Suppressor macrophage treated with lipopolysaccharide for 1 hour (primary cell): ENCODE results near the gene PGLYRP1.

Source experiments
- DNase-seq, 3 donors: peaks; one replicate each; pipeline ENCODE4 v3.0.0-alpha.2; 2020 to 2022

Gene PGLYRP1

GRCh38 chr19:46022431-46023310 is at the start of gene PGLYRP1:
Gene PGLYRP1 (minus strand): TSS chr19:46023053. CDS start chr19:46023021, 32 bp downstream.
- no peak for DNase-seq

- DNase-seq = no peak
Measured at GRCh38 chr19:46069806-46070341, 47.0 kb upstream of the PGLYRP1 start.

- DNase-seq = peak; percentile 78 to 87 (median 86)
Measured at GRCh38 chr19:46068345-46069258, 45.7 kb upstream of the PGLYRP1 start.

GRCh38 chr19:46067691-46068090 is 44.8 kb upstream of the PGLYRP1 start:
- DNase-seq = no peak

GRCh38 chr19:46066471-46066870 is 43.6 kb upstream of the PGLYRP1 start:
- DNase-seq = peak; percentile 33 to 45 (median 41)

- no peak for DNase-seq
Measured at GRCh38 chr19:46065486-46066071, 42.7 kb upstream of the PGLYRP1 start.

- peak in 2 of 3 donors; percentile 59 to 63 for DNase-seq
Measured at GRCh38 chr19:46063201-46063600, 40.3 kb upstream of the PGLYRP1 start.

- no peak for DNase-seq
Measured at GRCh38 chr19:46060012-46060411, 37.2 kb upstream of the PGLYRP1 start.

GRCh38 chr19:46058778-46059177 is 35.9 kb upstream of the PGLYRP1 start:
- DNase-seq = no peak

- DNase-seq = no peak
Measured at GRCh38 chr19:46056536-46056935, 33.7 kb upstream of the PGLYRP1 start.

GRCh38 chr19:46052896-46053295 is 30.0 kb upstream of the PGLYRP1 start:
- no peak for DNase-seq

- no peak for DNase-seq
Measured at GRCh38 chr19:46049597-46049996, 26.7 kb upstream of the PGLYRP1 start.

GRCh38 chr19:46043519-46043918 is 20.7 kb upstream of the PGLYRP1 start:
- no peak for DNase-seq

- DNase-seq = no peak
Measured at GRCh38 chr19:46042252-46042883, 19.5 kb upstream of the PGLYRP1 start.

- no peak for DNase-seq
Measured at GRCh38 chr19:46040952-46041500, 18.2 kb upstream of the PGLYRP1 start, which contains the start of gene IGFL4. Gene IGFL4 (minus strand): TSS chr19:46041002. CDS start chr19:46040962, 40 bp downstream.

GRCh38 chr19:46040125-46040524 is 17.3 kb upstream of the PGLYRP1 start:
- DNase-seq = no peak

GRCh38 chr19:46036744-46037128 is 13.9 kb upstream of the PGLYRP1 start:
- no peak for DNase-seq

- DNase-seq = no peak
Measured at GRCh38 chr19:46035986-46036743, 13.3 kb upstream of the PGLYRP1 start.

- no peak for DNase-seq
Measured at GRCh38 chr19:46035546-46035945, 12.7 kb upstream of the PGLYRP1 start.

- no peak for DNase-seq
Measured at GRCh38 chr19:46033401-46033800, 10.5 kb upstream of the PGLYRP1 start.

- DNase-seq = no peak
Measured at GRCh38 chr19:46032597-46033025, 9.8 kb upstream of the PGLYRP1 start.
